HFF-Myc (cell line): ENCODE results near the gene YTHDF1.

Experiments
- DNase-seq: peaks from one replicate; pipeline ENCODE4 v3.0.0-alpha.2; 2011; ENCODE audit warnings: low read depth; ENCODE audit errors: extremely low read depth
- H3K4me3 ChIP-seq: replicated peaks from 2 replicates; pipeline ENCODE4 v1.5.1; 2011; ENCODE audit warnings: low read depth, mild to moderate bottlenecking, control low read depth, low read length
- TF ChIP-seq, protein P1 (sequence below): IDR thresholded peaks from 2 replicates; pipeline ENCODE4 v1.5.1; 2012; ENCODE audit warnings: mild to moderate bottlenecking, low read depth, low read length, control low read depth; ENCODE audit errors: missing control alignments

YTHDF1 gene

GRCh38 chr20:63177785-63178445 is 38.0 kb downstream of the YTHDF1 start:
- TF ChIP-seq, protein P1, sequence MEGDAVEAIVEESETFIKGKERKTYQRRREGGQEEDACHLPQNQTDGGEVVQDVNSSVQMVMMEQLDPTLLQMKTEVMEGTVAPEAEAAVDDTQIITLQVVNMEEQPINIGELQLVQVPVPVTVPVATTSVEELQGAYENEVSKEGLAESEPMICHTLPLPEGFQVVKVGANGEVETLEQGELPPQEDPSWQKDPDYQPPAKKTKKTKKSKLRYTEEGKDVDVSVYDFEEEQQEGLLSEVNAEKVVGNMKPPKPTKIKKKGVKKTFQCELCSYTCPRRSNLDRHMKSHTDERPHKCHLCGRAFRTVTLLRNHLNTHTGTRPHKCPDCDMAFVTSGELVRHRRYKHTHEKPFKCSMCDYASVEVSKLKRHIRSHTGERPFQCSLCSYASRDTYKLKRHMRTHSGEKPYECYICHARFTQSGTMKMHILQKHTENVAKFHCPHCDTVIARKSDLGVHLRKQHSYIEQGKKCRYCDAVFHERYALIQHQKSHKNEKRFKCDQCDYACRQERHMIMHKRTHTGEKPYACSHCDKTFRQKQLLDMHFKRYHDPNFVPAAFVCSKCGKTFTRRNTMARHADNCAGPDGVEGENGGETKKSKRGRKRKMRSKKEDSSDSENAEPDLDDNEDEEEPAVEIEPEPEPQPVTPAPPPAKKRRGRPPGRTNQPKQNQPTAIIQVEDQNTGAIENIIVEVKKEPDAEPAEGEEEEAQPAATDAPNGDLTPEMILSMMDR, result no peak
- H3K4me3 ChIP-seq, result no peak overlapping the region
- no peak for DNase-seq

DNA sequence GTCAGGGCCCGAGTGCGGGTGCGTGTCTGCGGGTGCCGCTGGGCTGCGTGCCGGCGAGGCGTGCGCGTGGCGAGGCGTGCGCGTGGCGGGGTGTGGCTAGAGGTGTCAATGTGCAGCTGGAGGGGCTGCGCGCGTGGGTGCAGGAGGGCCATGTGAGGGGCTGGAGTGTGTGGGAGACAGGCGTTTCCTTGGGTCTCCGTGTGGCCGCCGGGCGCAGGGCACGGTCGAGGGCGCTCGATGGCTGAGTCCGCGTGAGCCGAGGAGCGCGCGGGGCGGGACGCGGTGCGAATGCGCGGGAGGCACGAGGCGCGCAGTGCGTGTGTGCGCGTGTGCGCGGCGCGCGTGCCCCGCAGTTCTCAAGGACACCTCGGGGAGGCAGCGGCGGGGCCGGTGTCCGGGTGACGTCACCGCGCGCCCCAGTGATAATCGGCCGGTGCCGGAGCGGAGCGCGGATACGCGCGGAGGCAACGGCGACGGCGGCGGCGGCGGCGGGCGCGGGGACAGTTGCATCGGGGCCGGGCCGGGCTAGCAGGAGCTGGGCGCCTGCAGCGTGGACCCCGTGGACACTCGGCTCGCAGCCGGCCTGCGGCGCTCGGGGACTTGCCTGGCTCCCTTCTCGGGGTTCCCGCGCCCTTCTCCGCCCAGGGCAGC is 38.7 kb downstream of the YTHDF1 start:
- no peak overlapping the region for H3K4me3 ChIP-seq
- TF ChIP-seq, protein P1, result no peak
- DNase-seq, result no peak

DNA sequence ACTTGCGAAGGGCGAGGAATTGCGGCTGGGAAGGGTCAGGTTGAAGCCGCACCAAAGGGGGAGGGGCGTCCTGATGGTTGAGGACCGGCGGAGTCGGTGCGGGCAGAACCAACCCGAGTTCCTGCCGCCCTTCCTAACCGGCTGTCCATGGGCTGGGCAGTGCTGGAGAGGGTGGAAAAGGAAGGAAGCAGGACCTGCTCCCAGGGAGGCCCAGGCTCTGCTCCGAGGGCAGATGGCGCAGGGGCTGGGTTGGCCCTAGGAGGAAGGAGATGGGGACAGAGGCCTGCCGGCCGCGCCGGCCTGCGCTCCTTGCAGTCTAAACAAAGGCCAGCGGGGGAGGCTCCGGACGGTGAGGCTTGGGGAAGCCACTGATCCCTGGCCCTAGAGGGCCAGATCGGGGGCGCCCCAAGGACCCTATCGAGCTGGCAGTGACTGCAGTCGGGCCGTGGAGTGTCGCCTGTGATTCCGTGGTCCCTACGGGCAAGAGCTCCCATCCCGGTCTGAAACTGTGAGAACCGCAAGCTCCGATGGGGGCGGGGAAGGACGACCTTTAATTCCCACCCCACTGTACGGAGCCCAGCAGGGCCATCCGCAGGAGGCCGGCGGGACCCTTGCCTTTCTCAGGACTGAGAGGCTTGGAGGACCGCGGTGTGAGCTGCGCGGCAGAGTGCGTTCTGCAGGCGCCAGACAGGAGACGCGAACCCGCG is 39.4 kb downstream of the YTHDF1 start:
- TF ChIP-seq, protein P1, result no peak
- no peak overlapping the region for H3K4me3 ChIP-seq
- no peak for DNase-seq

- DNase-seq, result no peak
- H3K4me3 ChIP-seq, result no peak overlapping the region
- TF ChIP-seq, protein P1, result no peak
Observed at GRCh38 chr20:63176034-63176426, 39.9 kb downstream of the YTHDF1 start.

GRCh38 chr20:63175038-63175895 is 40.7 kb downstream of the YTHDF1 start:
- TF ChIP-seq, protein P1, result no peak
- no peak for DNase-seq
- H3K4me3 ChIP-seq, result no peak overlapping the region

- TF ChIP-seq, protein P1, result no peak
- no peak for DNase-seq
- H3K4me3 ChIP-seq, result no peak overlapping the region
Observed at GRCh38 chr20:63174309-63175037, 41.5 kb downstream of the YTHDF1 start.
